ENCODE measurements around the gene WRNIP1. TPM values are rescaled to one million over a fixed set of nuclear protein-coding genes. Genes with fewer than 3 reads are reported as not detected.

Gene WRNIP1
- total RNA-seq (2022) (46.5 and 51.7 TPM in 2 replicates), Bru-seq, nascent RNA (percentile 91 among the genes with signal in this experiment), BruChase-seq, experiment 1, labeled RNA remaining after a 2-hour chase (percentile 85 among the genes with signal in this experiment), BruChase-seq, experiment 2, labeled RNA remaining after a 6-hour chase (percentile 81 among the genes with signal in this experiment)
- long read RNA-seq, transcript WRNIP1-203 (7 exons, 2,595 nt), result minor isoform, 8 of 111 reads
- long read RNA-seq, transcript WRNIP1-204 (7 exons, 2,670 nt), result major isoform, 95 of 111 reads
- long read RNA-seq, partial matches to known transcripts, result 2 of 111 reads
- long read RNA-seq, other reads (novel, unspliced or antisense), result 6 of 111 reads

GRCh38 chr6:2765166-2765895, at the start of gene WRNIP1:
TSS of gene WRNIP1 (plus strand) at chr6:2765393. CDS start at chr6:2765623, 230 bp downstream.
- peak; percentile 32 to 59 for TF ChIP-seq CTCF (IDR thresholded peaks at IDR 0.05; ENCODE audit: insufficient read depth in 1 of 2, low read depth in 1 of 2, low read length in 1 of 2, severe bottlenecking in 1 of 2, unreplicated experiment in 1 of 2)
- peaks cover 8% of the 10 kb centered on the region for H3K9me3 Mint-ChIP-seq (ENCODE audit: unreplicated experiment)
- H3K36me3 Mint-ChIP-seq (ENCODE audit: insufficient read depth, unreplicated experiment), result peaks cover 5% of the 10 kb centered on the region
- Histone ChIP-seq H3K4me3 (ENCODE audit: low read depth, low read length) (peak within 1 kb of the TSS; percentile 90), H3K27me3 (replicated peaks; ENCODE audit: control insufficient read depth, insufficient read depth, low read length) (no peaks in the 10 kb centered on the region), H3K9me3 (no peaks in the 10 kb centered on the region), H3K4me1 (no peaks in the 10 kb centered on the region; the same call in 1 of the 2 replicates), H3K36me3 (ENCODE audit: control insufficient read depth, insufficient read depth, low read length) (no peaks in the 10 kb centered on the region)
- intact Hi-C loops (cut with micrococcal nuclease; ENCODE audit: unreplicated experiment), result loop anchor here (2.0 to 10.0 kb wide), 3 partner anchors 27 to 299 kb away; partner anchors contain the start of gene RIPK1
- H3K27me3 Mint-ChIP-seq (ENCODE audit: insufficient read depth, unreplicated experiment), result no peaks in the 10 kb centered on the region
- peak; percentile 97 to 98 for DNase-seq
- POLR2A ChIA-PET, result interaction anchor here (0.6 to 1.8 kb wide), 12 partner anchors 8 to 234 kb away, joined by 3 to 13 read pairs (median 4); partner anchors contain the start of gene SERPINB1
- H3K27ac Mint-ChIP-seq (ENCODE audit: unreplicated experiment), result peak within 1 kb of the TSS; percentile 94
- peaks cover 18% of the 10 kb centered on the region for H3K4me1 Mint-ChIP-seq (ENCODE audit: low read depth, unreplicated experiment)
- CTCF ChIA-PET, result interaction anchor here (0.7 to 1.4 kb wide), 7 partner anchors 19 to 112 kb away, joined by 3 to 8 read pairs (median 3); partner anchors contain the start of gene SERPINB1
- peak within 1 kb of the TSS; percentile 72 for H3K4me3 Mint-ChIP-seq (ENCODE audit: unreplicated experiment)
- BruUV-seq (replicated peaks), result no TSS peak

GRCh38 chr6:2715737-2716136, 49.5 kb upstream of the WRNIP1 start:
- H3K4me1 Mint-ChIP-seq (ENCODE audit: low read depth, unreplicated experiment), result no peaks in the 10 kb centered on the region
- no peaks in the 10 kb centered on the region for H3K36me3 Mint-ChIP-seq (ENCODE audit: insufficient read depth, unreplicated experiment)
- intact Hi-C loops (cut with micrococcal nuclease; ENCODE audit: unreplicated experiment), result no loop called here
- H3K4me3 Mint-ChIP-seq (ENCODE audit: unreplicated experiment), result no peak overlapping the region
- ChIA-PET POLR2A (no interaction called here), CTCF (interaction anchor here (0.6 to 1.3 kb wide), 2 partner anchors 11 to 81 kb away, joined by 3 read pairs; no protein-coding TSS in a partner anchor)
- DNase-seq, result peak; percentile 24 to 53
- no TSS peak for BruUV-seq (replicated peaks)
- H3K27me3 Mint-ChIP-seq (ENCODE audit: insufficient read depth, unreplicated experiment), result no peaks in the 10 kb centered on the region
- 0 out of 2 replicates have a peak, but pooled peaks cover 3% of the 10 kb centered on the region for H3K9me3 ChIP-seq
- H3K27ac Mint-ChIP-seq (ENCODE audit: unreplicated experiment), result no peak overlapping the region
- H3K36me3 ChIP-seq (ENCODE audit: control insufficient read depth, insufficient read depth, low read length), result no peaks in the 10 kb centered on the region; the same call in 1 of the 2 replicates
- H3K27me3 ChIP-seq (replicated peaks; ENCODE audit: control insufficient read depth, insufficient read depth, low read length), result no peaks in the 10 kb centered on the region; the same call in 1 of the 2 replicates
- peaks cover 13% of the 10 kb centered on the region for H3K4me1 ChIP-seq
- no peak overlapping the region for H3K4me3 ChIP-seq (ENCODE audit: low read depth, low read length)
- TF ChIP-seq CTCF (IDR thresholded peaks at IDR 0.05; ENCODE audit: insufficient read depth in 1 of 2, low read depth in 1 of 2, low read length in 1 of 2, severe bottlenecking in 1 of 2, unreplicated experiment in 1 of 2), result no peak
- peaks cover 13% of the 10 kb centered on the region for H3K9me3 Mint-ChIP-seq (ENCODE audit: unreplicated experiment)
